HepG2 (cell line): ENCODE results near the gene DNAJC10. TPM values are rescaled to one million over a fixed set of nuclear protein-coding genes. Genes with fewer than 3 reads are reported as not detected.

Experiments used
- DR1 ChIP-seq: sonication (generic); formaldehyde crosslinking; IDR thresholded peaks from 2 replicates; pipeline ENCODE4 v1.8.0; 2021; ENCODE audit warnings: mild to moderate bottlenecking, missing genetic modification reagents, inconsistent platforms
- FOSL1 ChIP-seq: sonication (generic); formaldehyde crosslinking; IDR thresholded peaks from 2 replicates; pipeline ENCODE4 v1.9.0; 2021; ENCODE audit warnings: missing genetic modification reagents, borderline replicate concordance
- GLI4 ChIP-seq: sonication (generic); formaldehyde crosslinking; IDR thresholded peaks from 2 replicates; pipeline ENCODE4 v1.5.1; 2020; ENCODE audit warnings: missing genetic modification reagents, mild to moderate bottlenecking, moderate library complexity, borderline replicate concordance
- MED1 ChIP-seq: sonication (generic); formaldehyde crosslinking; IDR thresholded peaks from 2 replicates; pipeline ENCODE4 v1.4.0; 2020; ENCODE audit warnings: missing genetic modification reagents
- NCOA2 ChIP-seq: sonication (generic); formaldehyde crosslinking; IDR thresholded peaks from 2 replicates; pipeline ENCODE4 v1.8.0; 2022; ENCODE audit warnings: inconsistent platforms
- NR2C2 ChIP-seq: sonication (generic); formaldehyde crosslinking; IDR thresholded peaks from 2 replicates; pipeline ENCODE4 v1.4.0; 2020; ENCODE audit warnings: missing genetic modification reagents, mild to moderate bottlenecking, moderate library complexity, borderline replicate concordance
- PCBP1 ChIP-seq: fragments of 200-400 bp; formaldehyde crosslinking; IDR thresholded peaks from 2 replicates; pipeline ENCODE4 v1.6.1; 2017; ENCODE audit warnings: mild to moderate bottlenecking, low read depth, low read length, borderline replicate concordance
- POLR2AphosphoS2 ChIP-seq: IDR thresholded peaks from 2 replicates; pipeline ENCODE4 v1.6.1; 2011; ENCODE audit warnings: low read depth, low read length, improper control_type of control experiment
- RAD51 ChIP-seq: fragments of 450-650 bp; IDR thresholded peaks from 2 replicates; pipeline ENCODE4 v1.6.1; 2016; ENCODE audit warnings: borderline replicate concordance
- RBFOX2 ChIP-seq: fragments of 200-400 bp; formaldehyde crosslinking; IDR thresholded peaks from 2 replicates; pipeline ENCODE4 v1.6.1; 2017; ENCODE audit warnings: low read depth, mild to moderate bottlenecking, low read length
- RFX1 ChIP-seq: fragments of 450-650 bp; IDR thresholded peaks from 2 replicates; pipeline ENCODE4 v1.6.1; 2017
- ZBTB8A ChIP-seq: sonication (generic); formaldehyde crosslinking; IDR thresholded peaks from 2 replicates; pipeline ENCODE4 v1.4.0; 2020; ENCODE audit warnings: mild to moderate bottlenecking, low read depth, missing genetic modification reagents, borderline replicate concordance
- ZFYVE20 ChIP-seq: sonication (generic); formaldehyde crosslinking; IDR thresholded peaks from 2 replicates; pipeline ENCODE4 v1.8.0; 2023; ENCODE audit warnings: low read depth, mild to moderate bottlenecking, moderate library complexity, missing genetic modification reagents, borderline replicate concordance
- ZNF253 ChIP-seq: sonication (generic); formaldehyde crosslinking; IDR thresholded peaks from 2 replicates; pipeline ENCODE4 v1.8.0; 2022; ENCODE audit warnings: mild to moderate bottlenecking, missing genetic modification reagents, borderline replicate concordance
- ZNF256 ChIP-seq: sonication (generic); formaldehyde crosslinking; conservative IDR thresholded peaks from 2 replicates; pipeline ENCODE4 v1.4.0; 2020; ENCODE audit warnings: missing genetic modification reagents
- polyA plus RNA-seq, 8 experiments: library from polyadenylated mRNA; depleted of rRNA in 3 of 8; stranded (reverse) in 7 of 8; unstranded in 1 of 8; fragments of >200 nt; fragmentation: Illumina TruSeq in 4 of 8; extraction: Trizol in 4 of 8; gene quantifications; 2 replicates each; pipeline versions ENCODE4 v1.2.1 to v1.2.3, GENCODE V29; 2011 to 2016; ENCODE audit warnings: low read depth in 4 of 8, missing spikeins in 1 of 8, mixed read lengths in 1 of 8; ENCODE audit not compliant: insufficient read depth in 1 of 8
- total RNA-seq, 5 experiments: library from RNA; depleted of rRNA; stranded (reverse); fragments of >200 nt; fragmentation: Illumina TruSeq; extraction: Trizol; gene quantifications; 2 replicates each; pipeline ENCODE4 v1.2.3, GENCODE V29; 2016; ENCODE audit warnings: low read depth in 1 of 5
- TF ChIP-seq, protein P1 (sequence below): IDR thresholded peaks from 2 replicates; pipeline ENCODE4 v1.6.1; 2016; ENCODE audit warnings: missing genetic modification reagents, missing compliant biosample characterization
- TF ChIP-seq, protein P2 (sequence below): IDR thresholded peaks from 2 replicates; pipeline ENCODE4 v1.6.1; 2016; ENCODE audit warnings: low read depth
- TF ChIP-seq, protein P3 (sequence below): sonication (generic); formaldehyde crosslinking; IDR thresholded peaks from 2 replicates; pipeline ENCODE4 v1.8.0; 2022; ENCODE audit warnings: mild to moderate bottlenecking, missing genetic modification reagents, moderate library complexity
- TF ChIP-seq, protein P4 (sequence below): IDR thresholded peaks from 2 replicates; pipeline ENCODE4 v1.4.0; 2020; ENCODE audit warnings: mild to moderate bottlenecking, missing genetic modification reagents
- TF ChIP-seq, protein P5 (sequence below): IDR thresholded peaks from 2 replicates; pipeline ENCODE4 v1.6.1; 2016
- TF ChIP-seq, protein P6 (sequence below): sonication (generic); formaldehyde crosslinking; IDR thresholded peaks from 2 replicates; pipeline ENCODE4 v1.5.1; 2020; ENCODE audit warnings: mild to moderate bottlenecking, moderate library complexity, missing genetic modification reagents

The DNAJC10 gene
- total and polyA plus RNA-seq, 2 of the 13 experiments (the other 11 are each of a cell fraction or from before 2014, with no cell fraction given), result 44.1 to 178 TPM

DNA sequence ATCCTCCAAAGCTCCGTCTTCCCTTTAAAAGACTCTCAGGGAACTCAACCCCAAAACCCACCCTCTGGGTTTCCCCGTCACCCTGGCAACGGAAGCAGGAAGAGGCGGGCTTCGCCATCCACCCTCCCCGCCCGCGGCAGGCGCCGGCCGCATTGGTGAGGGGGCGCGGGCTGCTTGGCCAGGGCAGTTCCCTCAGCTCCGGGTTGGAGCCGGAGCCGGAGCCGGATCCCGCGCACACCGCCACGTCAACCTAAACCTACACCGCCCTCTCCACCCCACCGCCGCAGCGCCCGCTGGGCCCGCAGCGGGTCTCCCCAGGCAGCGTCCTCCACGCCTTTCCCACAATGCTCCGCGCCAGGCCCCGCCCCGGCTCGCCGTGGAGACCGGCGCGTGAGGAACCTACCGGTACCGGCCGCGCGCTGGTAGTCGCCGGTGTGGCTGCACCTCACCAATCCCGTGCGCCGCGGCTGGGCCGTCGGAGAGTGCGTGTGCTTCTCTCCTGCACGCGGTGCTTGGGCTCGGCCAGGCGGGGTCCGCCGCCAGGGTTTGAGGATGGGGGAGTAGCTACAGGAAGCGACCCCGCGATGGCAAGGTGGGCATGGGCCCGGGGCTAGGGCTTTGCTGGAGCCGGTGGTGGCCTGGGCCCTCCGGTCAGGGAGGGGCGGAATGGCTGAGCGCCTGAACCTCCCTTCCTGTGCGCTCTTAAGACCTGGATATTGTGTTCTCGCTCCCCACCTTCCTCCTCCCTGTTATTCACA, at the start of gene DNAJC10 (continued):
- no peak for TF ChIP-seq POLR2AphosphoS2
- peak; percentile 79; the same call in 1 of the 2 replicates for TF ChIP-seq ZFYVE20 (CRISPR knock-in tag)
- peak; percentile 85 for TF ChIP-seq ZNF256 (CRISPR knock-in tag)
- peak; percentile 98 for TF ChIP-seq RBFOX2
- TF ChIP-seq, protein P1, sequence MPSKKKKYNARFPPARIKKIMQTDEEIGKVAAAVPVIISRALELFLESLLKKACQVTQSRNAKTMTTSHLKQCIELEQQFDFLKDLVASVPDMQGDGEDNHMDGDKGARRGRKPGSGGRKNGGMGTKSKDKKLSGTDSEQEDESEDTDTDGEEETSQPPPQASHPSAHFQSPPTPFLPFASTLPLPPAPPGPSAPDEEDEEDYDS (CRISPR knock-in tag), result peak; percentile 52; the same call in 1 of the 2 replicates
- TF ChIP-seq, protein P2, sequence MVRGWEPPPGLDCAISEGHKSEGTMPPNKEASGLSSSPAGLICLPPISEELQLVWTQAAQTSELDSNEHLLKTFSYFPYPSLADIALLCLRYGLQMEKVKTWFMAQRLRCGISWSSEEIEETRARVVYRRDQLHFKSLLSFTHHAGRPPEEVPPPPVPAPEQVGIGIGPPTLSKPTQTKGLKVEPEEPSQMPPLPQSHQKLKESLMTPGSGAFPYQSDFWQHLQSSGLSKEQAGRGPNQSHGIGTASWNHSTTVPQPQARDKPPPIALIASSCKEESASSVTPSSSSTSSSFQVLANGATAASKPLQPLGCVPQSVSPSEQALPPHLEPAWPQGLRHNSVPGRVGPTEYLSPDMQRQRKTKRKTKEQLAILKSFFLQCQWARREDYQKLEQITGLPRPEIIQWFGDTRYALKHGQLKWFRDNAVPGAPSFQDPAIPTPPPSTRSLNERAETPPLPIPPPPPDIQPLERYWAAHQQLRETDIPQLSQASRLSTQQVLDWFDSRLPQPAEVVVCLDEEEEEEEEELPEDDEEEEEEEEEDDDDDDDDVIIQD (CRISPR knock-in tag), result peak; percentile 73
- TF ChIP-seq, protein P3, sequence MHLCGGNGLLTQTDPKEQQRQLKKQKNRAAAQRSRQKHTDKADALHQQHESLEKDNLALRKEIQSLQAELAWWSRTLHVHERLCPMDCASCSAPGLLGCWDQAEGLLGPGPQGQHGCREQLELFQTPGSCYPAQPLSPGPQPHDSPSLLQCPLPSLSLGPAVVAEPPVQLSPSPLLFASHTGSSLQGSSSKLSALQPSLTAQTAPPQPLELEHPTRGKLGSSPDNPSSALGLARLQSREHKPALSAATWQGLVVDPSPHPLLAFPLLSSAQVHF, result no peak
- peak; percentile 76 for TF ChIP-seq MED1 (CRISPR knock-in tag)
- TF ChIP-seq, protein P4, sequence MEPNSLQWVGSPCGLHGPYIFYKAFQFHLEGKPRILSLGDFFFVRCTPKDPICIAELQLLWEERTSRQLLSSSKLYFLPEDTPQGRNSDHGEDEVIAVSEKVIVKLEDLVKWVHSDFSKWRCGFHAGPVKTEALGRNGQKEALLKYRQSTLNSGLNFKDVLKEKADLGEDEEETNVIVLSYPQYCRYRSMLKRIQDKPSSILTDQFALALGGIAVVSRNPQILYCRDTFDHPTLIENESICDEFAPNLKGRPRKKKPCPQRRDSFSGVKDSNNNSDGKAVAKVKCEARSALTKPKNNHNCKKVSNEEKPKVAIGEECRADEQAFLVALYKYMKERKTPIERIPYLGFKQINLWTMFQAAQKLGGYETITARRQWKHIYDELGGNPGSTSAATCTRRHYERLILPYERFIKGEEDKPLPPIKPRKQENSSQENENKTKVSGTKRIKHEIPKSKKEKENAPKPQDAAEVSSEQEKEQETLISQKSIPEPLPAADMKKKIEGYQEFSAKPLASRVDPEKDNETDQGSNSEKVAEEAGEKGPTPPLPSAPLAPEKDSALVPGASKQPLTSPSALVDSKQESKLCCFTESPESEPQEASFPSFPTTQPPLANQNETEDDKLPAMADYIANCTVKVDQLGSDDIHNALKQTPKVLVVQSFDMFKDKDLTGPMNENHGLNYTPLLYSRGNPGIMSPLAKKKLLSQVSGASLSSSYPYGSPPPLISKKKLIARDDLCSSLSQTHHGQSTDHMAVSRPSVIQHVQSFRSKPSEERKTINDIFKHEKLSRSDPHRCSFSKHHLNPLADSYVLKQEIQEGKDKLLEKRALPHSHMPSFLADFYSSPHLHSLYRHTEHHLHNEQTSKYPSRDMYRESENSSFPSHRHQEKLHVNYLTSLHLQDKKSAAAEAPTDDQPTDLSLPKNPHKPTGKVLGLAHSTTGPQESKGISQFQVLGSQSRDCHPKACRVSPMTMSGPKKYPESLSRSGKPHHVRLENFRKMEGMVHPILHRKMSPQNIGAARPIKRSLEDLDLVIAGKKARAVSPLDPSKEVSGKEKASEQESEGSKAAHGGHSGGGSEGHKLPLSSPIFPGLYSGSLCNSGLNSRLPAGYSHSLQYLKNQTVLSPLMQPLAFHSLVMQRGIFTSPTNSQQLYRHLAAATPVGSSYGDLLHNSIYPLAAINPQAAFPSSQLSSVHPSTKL, result peak; percentile 84
- TF ChIP-seq RFX1, result peak; percentile 89
- TF ChIP-seq, protein P5, sequence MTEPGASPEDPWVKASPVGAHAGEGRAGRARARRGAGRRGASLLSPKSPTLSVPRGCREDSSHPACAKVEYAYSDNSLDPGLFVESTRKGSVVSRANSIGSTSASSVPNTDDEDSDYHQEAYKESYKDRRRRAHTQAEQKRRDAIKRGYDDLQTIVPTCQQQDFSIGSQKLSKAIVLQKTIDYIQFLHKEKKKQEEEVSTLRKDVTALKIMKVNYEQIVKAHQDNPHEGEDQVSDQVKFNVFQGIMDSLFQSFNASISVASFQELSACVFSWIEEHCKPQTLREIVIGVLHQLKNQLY (CRISPR knock-in tag), result no peak
- no peak for TF ChIP-seq NR2C2 (CRISPR knock-in tag)
- TF ChIP-seq FOSL1, result no peak
- peak; percentile 37; the same call in 1 of the 2 replicates for TF ChIP-seq NCOA2 (CRISPR knock-in tag)
- TF ChIP-seq PCBP1, result 0 out of 2 replicates have a peak, but pooled peaks have one; percentile 8
- TF ChIP-seq, protein P6, sequence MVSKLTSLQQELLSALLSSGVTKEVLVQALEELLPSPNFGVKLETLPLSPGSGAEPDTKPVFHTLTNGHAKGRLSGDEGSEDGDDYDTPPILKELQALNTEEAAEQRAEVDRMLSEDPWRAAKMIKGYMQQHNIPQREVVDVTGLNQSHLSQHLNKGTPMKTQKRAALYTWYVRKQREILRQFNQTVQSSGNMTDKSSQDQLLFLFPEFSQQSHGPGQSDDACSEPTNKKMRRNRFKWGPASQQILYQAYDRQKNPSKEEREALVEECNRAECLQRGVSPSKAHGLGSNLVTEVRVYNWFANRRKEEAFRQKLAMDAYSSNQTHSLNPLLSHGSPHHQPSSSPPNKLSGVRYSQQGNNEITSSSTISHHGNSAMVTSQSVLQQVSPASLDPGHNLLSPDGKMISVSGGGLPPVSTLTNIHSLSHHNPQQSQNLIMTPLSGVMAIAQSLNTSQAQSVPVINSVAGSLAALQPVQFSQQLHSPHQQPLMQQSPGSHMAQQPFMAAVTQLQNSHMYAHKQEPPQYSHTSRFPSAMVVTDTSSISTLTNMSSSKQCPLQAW (CRISPR knock-in tag), result peak; percentile 92
- TF ChIP-seq ZNF253 (CRISPR knock-in tag), result peak; percentile 73; the same call in 1 of the 2 replicates
- TF ChIP-seq GLI4, result peak; percentile 78; the same call in 1 of the 2 replicates
- peak; percentile 80 for TF ChIP-seq DR1 (CRISPR knock-in tag)
- TF ChIP-seq RAD51, result no peak
- no peak; the same call in 1 of the 2 replicates for TF ChIP-seq ZBTB8A (CRISPR knock-in tag)
